NCI-H2227 treated with DMSO at 0.1 percent for 48 hours (cell line): Measurements from ENCODE around the gene VPS52.
"Not testable (repeated sequence)": the region's sequence is repeated elsewhere in the genome, so short reads cannot be mapped to it uniquely, and the experiment has no call there.

Source experiments
- DNase-seq: peaks from one replicate; lab custom pipeline; 2025; lab: John Stamatoyannopoulos, UW

The VPS52 gene

DNA sequence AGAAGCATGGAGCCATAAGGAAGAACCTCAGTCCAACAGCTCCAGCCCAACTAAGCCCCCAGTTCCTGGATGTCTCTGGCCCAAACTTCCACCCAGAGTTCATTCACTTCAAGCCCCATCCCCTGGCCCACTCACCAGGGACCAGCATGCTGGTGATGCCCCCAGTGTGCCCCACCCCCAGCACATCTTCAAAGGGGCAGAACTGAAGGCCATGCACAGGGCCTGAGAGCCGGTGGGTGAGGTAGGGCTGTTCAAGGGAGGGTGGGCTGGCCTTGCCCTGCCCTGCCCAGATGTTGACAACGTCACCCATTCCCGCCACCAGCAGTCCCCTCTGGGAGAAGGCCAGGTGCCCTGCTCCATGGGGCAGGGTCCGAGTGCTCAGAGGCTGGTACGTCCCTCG, 8.9 kb upstream of the VPS52 start:
- no peak for DNase-seq

DNA sequence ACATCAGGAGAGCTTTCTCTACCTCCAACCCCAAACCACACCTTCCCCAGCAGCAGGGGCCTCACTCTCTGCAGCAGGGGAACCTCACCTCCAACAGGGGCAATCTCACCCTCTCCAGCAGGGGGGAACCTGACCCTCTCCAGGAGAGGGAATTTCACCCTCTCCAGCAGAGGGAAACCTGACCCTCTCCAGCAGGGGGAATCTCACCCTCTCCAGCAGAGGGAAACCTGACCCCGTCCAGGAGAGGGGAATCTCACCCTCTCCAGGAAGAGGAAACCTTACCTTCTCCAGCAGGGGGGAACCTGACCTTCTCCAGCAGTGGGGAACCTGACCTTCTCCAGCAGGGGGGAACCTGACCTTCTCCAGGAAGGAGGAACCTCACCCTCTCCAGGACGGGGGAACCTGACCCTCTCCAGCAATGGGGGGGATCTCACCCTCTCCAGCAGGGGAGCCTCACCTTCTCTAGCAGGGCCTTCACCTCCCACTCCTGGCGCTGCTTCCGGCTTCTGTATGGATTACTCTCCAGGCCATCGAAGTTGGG, 8.4 kb upstream of the VPS52 start:
- DNase-seq: no peak

DNA sequence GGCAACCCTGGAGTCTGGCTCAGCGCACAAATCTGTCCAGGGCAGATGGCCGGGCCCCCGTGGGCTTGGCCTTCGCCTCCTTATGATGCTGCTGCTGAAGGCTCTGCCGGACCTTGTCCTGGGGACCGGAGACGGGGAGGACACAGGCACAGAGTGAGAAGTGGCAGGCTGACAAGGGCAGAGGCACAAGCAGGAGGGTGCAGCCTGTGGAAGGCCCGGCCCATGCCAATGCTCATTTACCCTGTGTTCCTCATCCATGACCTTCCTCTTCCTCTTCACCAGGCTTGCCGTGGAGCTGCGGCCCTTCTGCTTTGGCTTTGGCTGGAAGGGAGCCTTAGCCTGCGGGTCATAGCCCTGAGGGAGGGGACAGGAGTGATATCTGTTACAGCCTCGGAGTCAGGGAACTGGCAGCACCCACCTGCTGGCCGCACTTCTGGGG, 7.6 kb upstream of the VPS52 start:
- no peak for DNase-seq

DNA sequence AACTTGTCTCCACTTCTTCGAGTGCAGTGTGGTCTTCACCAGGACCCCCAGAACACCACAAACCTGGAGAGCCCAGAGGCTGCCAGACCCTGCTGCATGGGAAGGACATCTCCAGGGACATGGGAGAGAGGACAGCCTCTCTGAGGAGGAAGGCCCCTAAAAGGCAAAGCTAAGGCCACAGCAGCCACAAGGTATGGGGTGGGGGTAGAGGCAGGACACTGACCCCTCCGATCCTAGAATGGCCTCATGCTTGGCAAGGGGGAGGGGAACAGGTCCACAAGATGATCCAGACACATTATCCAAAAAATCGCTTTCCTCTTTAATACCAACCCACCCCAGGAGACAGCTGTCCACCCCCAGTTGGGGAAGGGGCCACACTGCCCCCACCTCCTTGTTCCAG, 7.1 kb upstream of the VPS52 start:
- DNase-seq: no peak

DNA sequence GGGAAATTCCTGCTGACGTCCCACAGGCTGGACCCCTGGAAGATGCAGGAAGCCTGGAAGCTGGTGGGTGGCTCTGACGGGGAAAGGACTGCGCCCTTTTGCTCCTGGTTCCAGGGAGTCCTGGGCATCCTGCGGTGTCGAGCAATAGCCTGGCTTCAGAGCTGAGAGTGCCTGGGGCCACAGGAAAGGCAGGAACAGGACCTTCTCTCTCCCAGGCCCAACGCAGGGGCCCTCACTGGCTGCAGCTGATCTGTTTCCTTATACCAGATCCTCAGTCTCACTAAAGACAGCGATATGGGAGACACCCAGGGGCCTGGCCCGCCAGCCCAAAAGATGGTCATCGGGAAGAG, 6.7 kb upstream of the VPS52 start:
- no peak for DNase-seq

DNA sequence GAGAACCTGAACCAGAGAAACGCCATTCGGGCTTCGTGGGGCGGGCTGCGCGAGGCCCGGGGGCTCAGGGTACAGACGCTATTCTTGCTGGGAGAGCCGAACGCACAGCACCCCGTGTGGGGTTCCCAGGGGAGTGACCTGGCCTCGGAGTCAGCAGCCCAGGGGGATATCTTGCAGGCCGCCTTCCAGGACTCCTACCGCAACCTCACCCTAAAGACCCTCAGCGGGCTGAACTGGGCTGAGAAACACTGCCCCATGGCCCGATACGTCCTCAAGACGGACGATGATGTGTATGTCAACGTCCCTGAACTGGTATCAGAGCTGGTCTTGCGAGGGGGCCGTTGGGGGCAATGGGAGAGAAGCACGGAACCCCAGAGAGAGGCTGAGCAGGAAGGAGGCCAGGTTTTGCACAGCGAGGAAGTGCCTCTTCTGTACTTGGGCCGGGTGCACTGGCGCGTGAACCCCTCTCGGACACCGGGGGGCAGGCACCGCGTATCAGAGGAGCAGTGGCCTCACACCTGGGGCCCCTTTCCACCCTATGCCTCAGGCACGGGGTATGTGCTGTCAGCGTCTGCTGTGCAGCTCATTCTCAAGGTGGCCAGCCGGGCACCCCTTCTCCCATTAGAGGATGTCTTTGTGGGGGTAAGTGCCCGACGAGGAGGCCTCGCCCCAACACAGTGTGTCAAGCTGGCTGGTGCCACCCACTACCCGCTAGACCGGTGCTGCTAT, 6.2 kb upstream of the VPS52 start:
- DNase-seq: no peak

DNA sequence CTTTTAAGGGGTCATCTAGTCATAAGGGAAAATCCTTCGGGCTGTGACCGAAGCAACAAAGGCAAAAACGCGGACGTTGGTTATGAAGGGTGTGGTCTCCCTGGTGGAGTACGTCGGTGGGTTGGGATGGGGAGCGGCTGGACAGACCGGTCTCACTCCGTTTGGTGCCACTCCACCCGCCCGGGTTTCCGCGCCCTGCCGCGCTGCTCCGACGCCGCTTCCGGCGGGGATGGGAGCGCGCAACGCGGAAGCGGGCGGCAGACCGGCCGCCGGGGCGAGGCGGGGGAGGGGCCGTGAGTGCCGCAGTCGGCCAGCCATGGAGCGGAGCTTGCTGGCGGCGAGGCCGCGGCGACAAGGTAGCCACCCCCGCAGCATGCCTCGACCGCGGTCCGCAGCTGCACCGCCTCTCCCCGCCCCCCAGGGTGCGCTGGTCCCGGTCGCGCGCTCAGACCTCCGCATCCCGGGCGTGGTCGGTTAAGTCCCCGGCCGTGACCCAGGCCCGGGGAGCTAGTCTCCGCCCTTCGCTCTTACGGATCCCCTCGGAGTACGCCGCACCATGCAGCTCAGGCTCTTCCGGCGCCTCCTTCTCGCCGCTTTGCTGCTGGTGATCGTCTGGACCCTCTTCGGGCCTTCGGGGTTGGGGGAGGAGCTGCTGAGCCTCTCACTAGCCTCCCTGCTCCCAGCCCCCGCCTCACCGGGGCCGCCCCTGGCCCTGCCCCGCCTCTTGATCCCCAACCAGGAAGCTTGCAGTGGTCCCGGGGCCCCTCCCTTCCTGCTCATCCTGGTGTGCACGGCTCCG, 5.4 kb upstream of the VPS52 start, which contains the start of gene B3GALT4:
Gene B3GALT4 (plus strand): TSS at position 260 of the 799 bp plus-strand sequence. CDS start 297 bp downstream, at position 557.
- peak; percentile 92 for DNase-seq

DNA sequence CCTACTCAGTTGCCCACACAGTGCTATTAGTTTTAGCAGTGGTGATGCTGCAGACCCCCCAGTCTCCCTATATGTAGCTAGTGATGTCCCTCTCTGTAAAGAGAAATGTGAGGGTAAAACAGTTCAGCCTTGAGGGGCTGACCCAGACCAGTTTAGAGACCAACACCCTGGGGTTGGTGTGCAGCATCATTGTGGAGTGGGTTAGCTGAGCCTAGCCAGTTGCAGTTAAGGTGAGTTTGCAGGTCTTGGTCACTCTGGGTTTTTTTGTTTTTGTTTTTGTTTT, 4.8 kb upstream of the VPS52 start:
- DNase-seq: no peak

DNA sequence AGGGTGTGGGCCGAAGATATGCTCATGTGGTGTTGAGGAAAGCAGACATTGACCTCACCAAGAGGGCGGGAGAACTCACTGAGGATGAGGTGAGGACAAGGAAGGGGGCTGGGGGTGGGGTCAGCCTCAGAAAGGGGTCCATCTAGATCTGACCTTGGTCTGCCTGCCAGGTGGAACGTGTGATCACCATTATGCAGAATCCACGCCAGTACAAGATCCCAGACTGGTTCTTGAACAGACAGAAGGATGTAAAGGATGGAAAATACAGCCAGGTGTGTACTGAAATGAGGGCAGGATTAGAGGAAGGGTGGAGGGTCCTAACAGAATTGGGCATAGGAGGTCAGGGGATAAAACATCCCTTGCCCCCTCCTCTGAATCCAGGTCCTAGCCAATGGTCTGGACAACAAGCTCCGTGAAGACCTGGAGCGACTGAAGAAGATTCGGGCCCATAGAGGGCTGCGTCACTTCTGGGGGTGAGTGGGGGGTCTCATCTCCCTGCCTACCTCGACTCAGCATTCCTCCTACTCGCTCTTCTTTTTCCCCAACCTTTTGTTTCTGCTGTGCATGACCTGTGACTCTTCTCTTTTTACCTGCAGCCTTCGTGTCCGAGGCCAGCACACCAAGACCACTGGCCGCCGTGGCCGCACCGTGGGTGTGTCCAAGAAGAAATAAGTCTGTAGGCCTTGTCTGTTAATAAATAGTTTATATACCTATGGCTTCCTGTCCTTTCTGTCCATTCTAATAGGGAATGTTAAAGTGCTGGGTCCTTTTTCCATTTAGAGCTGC, 4.3 kb upstream of the VPS52 start:
- not testable (repeated sequence) for DNase-seq

DNA sequence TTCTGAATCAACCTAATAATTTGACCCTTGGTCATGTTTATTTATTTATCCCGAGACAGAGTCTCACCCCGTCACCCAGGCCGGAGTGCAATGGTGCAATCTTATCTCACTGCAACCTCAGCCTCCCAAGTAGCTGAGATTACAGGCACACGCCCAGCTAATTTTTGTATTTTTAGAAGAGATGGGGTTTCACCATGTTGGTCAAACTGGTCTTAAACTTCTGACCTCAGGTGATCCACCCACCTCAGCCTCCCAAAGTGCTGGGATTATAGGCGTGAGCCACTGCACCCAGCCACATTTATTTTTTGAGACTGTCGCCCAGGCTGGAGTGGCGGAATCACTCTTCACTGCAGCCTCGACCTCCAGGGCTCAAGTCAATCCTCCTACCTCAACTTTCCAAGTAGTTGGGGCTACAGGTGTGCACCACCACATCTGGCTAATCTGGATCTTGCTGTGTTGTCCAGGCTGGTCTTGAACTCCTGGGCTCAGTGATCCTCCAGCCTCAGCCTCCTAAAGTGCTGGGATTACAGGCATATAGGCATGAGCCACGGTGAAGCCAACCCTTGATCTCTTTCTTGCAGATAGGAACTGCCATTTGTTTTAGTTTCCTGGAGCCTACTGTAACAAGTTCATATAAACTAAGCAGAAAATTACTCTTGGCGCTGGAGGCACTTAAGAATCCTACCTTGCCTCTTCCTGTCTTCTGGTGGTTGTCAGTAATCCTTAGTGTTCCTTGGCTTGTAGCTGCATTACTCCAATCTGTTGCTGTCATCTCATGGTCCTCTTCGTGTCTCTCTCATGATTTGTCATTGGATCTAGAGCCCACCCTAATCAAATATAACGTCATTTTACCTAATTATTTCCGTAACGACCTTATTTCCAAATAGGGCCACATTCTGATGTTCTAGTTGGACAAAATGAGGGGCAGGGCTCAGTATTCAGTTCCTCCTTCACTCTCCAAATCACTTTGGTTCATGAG, 2.5 kb upstream of the VPS52 start:
- no peak for DNase-seq

DNA sequence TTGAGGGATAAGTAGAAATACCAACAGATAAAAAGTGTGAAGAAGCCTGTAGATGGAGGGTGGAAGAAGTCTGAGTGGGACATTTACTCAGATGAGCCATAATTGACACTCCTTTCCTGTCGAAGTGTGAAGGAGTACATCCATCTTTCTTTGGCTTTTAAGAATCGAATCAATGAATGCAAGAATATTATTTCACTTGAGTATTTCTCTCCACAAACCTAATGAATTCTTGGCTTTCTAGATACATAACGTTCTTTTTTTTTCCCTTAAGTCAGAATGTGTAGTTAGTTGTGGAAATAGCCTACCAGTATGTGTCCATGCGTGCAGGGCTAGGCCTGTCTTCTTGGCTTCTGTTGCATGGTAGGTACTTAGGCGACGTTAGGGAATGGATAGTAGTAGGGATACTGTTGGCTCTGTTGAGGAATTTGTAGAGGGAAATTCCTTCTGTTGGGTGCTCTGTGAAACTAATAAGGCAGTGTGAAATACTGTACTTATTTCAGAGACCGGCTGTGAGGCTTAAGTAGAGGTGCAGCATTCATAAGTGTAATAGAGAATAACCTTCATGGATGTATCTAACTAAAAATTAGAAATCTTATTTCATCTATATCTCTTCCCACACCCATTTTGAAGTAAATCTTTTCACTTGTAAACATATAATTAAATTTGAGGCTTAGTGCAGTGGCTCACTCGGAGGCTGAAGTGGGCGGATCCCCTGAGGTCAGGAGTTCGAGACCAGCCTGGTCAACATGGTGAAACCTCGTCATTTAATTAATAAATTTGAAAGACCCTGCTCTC, 1.6 kb upstream of the VPS52 start:
- DNase-seq: no peak

DNA sequence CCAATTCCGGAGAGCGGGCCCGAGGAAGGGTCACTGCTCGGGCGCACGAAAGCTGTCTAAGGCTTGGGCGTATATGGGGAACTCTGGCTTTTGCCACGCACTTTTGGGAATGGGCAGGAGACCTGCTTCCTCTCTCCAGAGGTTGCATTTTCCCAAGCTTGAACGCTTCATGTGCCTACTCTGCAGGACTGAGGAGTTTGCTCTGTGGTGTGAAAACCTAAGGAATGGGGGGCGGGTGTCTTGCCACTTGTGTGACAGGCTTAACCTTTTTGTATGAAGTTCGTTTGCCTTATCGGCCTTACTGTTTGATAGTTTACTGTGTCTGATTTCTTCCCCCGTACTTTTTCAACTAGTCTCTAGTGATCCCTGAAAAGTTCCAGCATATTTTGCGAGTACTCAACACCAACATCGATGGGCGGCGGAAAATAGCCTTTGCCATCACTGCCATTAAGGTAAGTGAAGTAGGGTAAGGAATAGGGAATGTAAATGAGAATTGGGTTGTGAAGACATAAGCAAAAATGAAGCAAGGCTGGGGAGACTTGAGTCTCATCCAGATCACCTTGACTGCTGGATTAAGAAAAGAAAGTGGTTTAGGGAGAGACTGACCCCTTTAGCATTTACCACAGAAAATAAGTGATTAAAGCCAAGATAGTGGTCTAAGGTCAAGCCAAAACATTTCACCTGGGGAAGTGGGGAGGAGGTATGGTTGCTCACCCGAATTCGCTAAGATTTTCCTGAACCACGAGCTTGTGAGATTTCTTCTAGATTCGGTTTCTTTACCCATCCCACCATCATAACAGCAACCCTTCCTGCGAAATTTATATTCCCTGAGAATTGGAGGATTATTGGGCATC, 826 bp upstream of the VPS52 start:
- no peak for DNase-seq

DNA sequence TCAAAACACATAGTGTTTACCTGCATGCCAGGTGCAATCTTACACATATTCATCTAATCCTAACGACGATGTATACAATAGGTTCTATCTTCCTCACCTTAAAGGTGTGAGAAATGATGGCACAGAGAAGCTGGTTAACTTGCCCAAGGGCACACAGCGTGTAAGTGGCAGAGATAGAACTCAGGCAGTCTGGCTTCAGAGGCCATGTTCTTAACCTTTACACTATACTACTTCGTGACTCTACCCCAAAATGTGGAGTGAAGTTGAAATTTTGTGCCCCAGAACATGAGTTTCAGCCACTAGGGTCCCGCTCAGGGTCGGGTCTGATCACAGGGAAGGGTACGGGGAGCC, 584 bp downstream of the VPS52 start:
- no peak for DNase-seq

DNA sequence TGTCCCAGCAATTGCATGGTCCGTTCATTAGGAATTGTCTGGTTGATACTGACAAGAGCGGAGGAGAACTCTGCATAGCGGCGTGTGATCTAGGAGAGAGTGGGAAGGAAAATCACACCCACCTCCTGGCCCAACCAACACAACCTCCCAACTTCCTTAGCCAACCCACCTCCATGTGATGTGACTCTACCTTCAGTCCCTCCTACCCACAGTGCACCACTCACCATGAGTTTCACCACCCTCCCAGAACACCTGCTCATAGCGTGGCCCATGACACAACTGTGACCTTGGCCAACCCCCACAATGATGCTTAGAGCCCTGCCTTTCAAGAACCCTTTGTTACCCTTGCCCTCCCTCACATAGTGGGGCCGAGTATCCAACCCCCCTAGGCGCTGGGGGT, 7.7 kb downstream of the VPS52 start:
- DNase-seq: no peak

DNA sequence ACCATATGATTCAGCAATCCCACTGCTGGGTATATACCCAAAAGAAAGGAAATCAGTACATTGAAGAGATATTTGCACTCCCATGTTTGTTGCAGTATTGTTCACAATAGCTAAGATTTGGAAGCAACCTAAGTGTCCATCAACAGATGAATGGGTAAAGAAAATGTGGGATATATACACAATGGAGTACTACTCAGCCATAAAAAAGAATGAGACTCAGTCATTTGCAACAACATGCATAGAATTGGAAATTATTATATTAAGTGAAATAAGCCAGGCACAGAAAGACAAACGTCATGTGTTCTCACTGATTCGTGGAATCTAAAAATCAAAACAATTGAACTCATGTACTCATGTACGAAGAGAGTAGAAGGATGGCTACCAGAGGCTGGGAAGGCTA, 9.2 kb downstream of the VPS52 start:
- not testable (repeated sequence) for DNase-seq

DNA sequence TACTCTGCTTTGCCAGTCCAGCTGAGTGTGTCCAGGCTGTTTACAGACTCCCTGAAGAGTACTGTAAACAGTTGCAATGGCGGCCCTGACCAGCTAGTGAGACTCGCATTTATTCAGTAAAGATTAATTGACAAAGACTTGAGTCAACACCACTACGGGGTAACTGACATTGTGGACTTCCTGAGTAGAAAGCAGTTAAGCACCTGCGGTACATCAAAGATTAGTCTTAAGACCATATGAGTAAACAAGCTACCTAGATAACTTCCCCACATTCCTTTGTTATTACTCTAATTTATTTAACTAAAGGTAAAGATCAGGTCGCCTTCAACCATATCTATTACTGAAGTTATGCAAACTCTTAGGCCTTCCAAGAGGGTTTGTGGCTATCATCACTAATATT, 12.6 kb downstream of the VPS52 start:
- DNase-seq: no peak

DNA sequence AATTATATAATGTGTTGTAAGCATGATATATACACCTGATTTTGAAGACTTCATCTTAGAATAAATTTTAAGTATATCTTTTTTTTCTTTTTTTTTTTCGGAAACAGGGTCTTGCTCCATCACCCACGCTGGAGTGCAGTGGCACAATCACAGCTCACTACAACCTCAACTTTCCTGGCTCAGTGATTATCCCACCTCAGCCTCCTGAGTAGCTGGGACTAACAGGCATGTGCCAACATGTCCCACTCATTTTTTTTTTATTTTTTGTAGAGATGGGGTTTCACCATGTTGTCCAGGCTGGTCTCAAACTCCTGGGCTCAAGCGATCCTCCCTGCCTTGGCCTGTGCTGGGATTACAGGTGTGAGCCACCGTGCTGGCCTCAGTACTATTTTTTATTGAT, 17.1 kb downstream of the VPS52 start:
- DNase-seq: no peak

DNA sequence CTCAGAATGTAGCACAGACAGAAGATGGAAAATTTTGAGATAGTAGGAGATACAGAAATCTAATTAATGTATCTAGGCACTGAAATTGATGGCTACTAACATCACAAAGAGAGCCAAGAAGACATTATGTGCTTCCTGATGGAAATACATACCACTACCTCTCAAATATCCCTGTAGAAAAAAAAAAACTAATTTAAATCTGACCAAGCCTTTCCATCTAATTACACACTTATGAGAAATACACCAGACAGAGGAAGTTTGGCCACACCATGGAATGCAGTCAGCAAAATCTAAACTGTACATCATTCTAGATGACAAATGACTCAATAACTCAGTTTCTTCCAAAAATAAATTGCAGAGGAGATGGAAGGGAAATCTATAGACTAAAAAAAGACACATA, 18.9 kb downstream of the VPS52 start:
- DNase-seq: no peak

DNA sequence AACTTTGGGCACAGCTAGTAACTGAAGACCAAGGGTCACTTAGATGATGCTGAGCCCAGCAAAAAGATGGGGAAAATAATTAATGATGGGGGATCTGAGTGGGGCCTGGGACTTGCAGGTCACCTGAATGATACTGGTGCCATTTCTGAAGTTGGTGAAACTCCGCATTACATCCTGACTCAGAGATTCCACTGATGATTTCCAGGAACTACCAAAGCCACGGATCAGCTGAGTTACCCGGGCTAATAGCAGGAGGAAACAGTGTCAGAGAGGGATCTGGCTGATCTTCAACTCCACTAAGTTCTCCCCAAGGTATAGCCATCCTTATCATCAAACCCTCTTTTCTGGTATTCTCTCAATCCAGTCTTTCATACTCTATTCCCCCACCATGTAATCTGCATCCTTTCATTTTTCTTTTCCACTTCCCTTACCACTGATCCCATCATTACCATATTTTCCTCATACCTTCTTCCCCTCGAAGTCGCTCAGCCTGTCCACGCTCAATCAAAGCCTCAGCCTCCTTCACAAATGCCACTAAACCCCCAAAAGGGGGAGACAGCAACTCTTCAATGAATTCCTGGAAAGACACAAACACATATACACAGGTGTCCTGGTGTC, 20.2 kb downstream of the VPS52 start:
- no peak for DNase-seq
